Measurements from ENCODE around the gene MEGF10.

DNA sequence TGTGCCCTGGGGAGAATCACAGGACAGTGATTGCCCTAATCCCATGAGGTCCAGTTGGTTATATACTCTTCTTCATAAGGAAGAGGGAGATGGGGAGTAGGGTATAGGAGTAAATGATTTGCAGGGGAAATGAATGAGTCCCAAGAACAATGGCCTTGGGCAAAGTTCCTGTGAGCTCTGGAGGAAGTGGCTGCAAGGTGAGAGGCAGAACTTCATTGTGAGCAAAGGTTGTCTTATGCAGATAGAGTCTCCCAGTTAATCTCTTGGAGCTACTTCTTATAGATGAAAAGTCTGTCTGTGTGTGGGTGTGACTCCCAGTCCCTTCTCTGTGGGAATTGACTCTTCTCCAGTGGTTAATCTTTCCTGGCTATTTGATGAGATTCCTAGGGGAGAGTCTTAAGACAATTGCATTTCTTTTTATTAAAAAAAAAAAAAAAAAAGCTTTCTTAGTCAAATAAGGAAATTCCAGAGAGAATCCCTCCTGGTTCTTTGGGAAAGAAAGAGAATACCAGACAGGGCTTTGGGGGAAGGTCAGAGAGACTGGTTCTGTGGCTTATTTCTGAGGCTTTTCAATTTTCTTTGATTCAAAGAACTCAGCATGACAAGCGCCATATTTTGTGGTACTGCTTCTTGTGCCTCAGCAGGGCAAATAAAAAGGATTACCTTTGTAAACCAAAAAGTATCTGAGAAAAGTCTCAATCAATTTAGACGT is 33.6 kb upstream of the MEGF10 start:
- TF ChIP-seq, protein P1, sequence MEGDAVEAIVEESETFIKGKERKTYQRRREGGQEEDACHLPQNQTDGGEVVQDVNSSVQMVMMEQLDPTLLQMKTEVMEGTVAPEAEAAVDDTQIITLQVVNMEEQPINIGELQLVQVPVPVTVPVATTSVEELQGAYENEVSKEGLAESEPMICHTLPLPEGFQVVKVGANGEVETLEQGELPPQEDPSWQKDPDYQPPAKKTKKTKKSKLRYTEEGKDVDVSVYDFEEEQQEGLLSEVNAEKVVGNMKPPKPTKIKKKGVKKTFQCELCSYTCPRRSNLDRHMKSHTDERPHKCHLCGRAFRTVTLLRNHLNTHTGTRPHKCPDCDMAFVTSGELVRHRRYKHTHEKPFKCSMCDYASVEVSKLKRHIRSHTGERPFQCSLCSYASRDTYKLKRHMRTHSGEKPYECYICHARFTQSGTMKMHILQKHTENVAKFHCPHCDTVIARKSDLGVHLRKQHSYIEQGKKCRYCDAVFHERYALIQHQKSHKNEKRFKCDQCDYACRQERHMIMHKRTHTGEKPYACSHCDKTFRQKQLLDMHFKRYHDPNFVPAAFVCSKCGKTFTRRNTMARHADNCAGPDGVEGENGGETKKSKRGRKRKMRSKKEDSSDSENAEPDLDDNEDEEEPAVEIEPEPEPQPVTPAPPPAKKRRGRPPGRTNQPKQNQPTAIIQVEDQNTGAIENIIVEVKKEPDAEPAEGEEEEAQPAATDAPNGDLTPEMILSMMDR (IDR thresholded peaks at IDR 0.05; ENCODE audit: control extremely low read depth in 1 of 3, insufficient read depth in 1 of 3, low read depth in 1 of 3, low read length in 3 of 3), result no peak
- TF ChIP-seq NRF1 (IDR thresholded peaks at IDR 0.05; ENCODE audit: low read depth, low read length) (no peak), EGR1 (IDR thresholded peaks at IDR 0.05; ENCODE audit: borderline replicate concordance, low read depth, low read length) (no peak), JUND (IDR thresholded peaks at IDR 0.05; ENCODE audit: low read length) (no peak), ZNF274 (IDR thresholded peaks at IDR 0.05; ENCODE audit: borderline replicate concordance, extremely low read depth, low read length) (no peak), TBP (IDR thresholded peaks at IDR 0.05; ENCODE audit: low read depth, low read length) (no peak)

Data from H1 (cell line).